Left cardiac atrium (tissue), 4 donors: Measurements from ENCODE around the gene TYSND1. TPM values are rescaled to one million over a fixed set of nuclear protein-coding genes. Genes with fewer than 3 reads are reported as not detected.

Experiments
- ATAC-seq, 2 donors: fragments of 200-7000 bp; cut with Tn5 transposase; one replicate each; pipeline ENCODE4 v1.9.1; 2020; ENCODE audit warnings: mild to moderate bottlenecking in 2 of 2, moderate library complexity in 2 of 2
- DNase-seq: peaks from one replicate; pipeline ENCODE4 v3.0.0-alpha.2; 2020
- intact Hi-C, 2 donors: fragments of 100-400 bp; cut with DNase I; formaldehyde crosslinking; loops; one replicate each; pipeline versions ENCODE4 v1.14.1 to v1.15.1; 2022 to 2023
- total RNA-seq, 2 donors: library from RNA; stranded (reverse); fragmentation: NEBNext Ultra II Directional; extraction: Animal tissue kit (Norgen Biotek cat#: 25700); gene quantifications; one replicate each; pipeline ENCODE4 v1.2.1, GENCODE V29; 2021
- donor health status: DM: no; HTN: yes; CAD: no.
- donor health status: DM: no; HTN: yes; CAD: no; lungs with severe emphysema.
- donor health status: DM: yes; HTN: yes; CAD: no.
- donor health status: Dilated cardiomyopathy.

The TYSND1 gene
- total RNA-seq, 2 donors from 2014 or later = 6.3 to 8.5 TPM

DNA sequence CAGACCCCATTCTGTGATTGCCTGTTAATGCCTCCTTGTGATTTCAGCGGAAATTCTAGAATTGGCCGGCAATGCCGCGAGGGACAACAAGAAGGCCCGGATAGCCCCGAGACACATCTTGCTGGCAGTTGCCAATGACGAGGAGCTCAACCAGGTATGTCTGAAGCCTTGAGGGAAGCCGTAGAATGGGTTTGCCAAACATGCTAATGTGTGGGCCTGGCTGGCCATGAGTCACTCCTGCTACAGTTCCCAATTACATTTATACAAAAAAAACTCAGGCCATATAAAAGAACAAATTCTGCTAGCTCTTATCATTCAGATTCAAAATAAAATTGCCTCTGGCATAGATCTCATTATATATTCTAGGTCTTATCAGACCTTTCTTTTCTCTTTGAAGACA is 56.5 kb downstream of the TYSND1 start:
- no peak for DNase-seq
- intact Hi-C loops = no loop called here
- ATAC-seq = no peak

DNA sequence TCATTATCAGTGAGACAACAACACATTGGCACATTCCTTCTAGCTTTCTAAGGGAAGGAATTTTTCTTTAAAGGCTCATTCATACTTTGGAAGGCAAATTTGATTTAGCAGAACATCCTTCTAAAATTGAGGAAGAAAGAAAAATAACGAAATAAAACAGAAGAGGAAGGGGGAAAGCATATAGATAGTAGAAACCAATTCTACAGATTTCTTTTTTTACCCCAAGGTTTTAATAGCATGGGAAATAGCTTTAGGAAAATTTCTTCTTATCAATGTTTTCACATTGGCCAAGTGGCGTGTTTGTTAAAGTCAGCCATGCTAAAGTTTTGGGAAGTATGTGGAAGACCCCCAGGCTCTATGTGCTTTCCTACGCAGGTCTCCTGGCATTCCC is 58.2 kb downstream of the TYSND1 start:
- DNase-seq (no peak), ATAC-seq (no peak)
- intact Hi-C loops = no loop called here

Other genes starting within 250 kb of the TYSND1 start
- 10 to 100 TPM; 13.0 to 15.5 TPM for gene MACROH2A2, start 93.9 kb downstream of the TYSND1 start, total RNA-seq
- 10 to 100 TPM; 19.3 to 20.7 TPM for gene AIFM2, start 13.9 kb downstream of the TYSND1 start, total RNA-seq
- 100 to 1,000 TPM; 114 to 126 TPM for gene SAR1A, start 23.8 kb upstream of the TYSND1 start, total RNA-seq
- 100 to 1,000 TPM; 113 to 118 TPM for gene PPA1, start 86.7 kb upstream of the TYSND1 start, total RNA-seq
- gene NPFFR1, start 137.3 kb upstream of the TYSND1 start, total RNA-seq = under 1 TPM; 0.05 to 0.12 TPM
- 10 to 100 TPM; 17.6 to 43.3 TPM for gene LRRC20, start 235.9 kb upstream of the TYSND1 start, total RNA-seq